ENCODE measurements around the gene CSRP1.

- no peak for TF ChIP-seq CTCF (IDR thresholded peaks at IDR 0.05)
- TF ChIP-seq EZH2 (IDR thresholded peaks at IDR 0.05; ENCODE audit: borderline replicate concordance, insufficient read depth, low read depth, low read length, poor library complexity, severe bottlenecking) = no peak
Measured at GRCh38 chr1:201553496-201554189, 46.7 kb upstream of the CSRP1 start.
